HCEC 1CT (cell line): ENCODE measurements around the gene HOXB6.
A peak's percentile ranks its signal among the peaks of the same experiment; 100 is the strongest.

ENCODE experiments used
- DNase-seq: peaks from one replicate; pipeline ENCODE4 v3.0.0-alpha.2; 2017

The HOXB6 gene

DNA sequence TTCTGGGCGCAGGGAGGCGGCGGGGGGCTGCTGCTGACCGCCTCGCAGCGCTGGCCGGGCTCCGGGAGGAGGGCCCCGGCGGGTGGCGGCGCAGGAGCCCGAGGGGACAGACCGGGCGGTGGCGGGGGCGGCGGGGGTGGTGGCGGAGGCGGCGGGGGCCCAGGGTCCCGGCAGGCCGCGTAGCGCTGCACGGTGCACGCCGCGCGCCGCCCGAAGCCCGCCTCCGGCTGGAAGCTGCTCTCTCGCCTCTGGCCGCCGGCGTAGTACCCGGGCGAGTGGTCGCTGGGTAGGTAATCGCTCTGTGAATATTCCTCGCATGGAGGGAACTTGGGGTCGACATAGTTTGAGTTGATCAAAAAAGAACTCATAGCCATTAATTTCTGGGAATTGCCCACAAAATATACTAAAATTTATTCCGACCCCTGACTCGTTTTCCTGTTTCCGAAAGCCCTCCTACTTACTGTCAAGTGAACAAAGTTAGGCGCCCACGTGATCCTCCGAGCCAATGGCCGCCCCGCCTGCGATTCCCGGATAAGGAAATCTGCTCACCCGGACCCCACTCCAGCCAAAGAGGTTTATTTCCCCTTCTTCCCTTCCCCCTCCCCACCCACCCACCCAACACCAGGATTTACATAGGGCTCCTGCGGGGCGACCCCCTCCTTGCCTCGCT lies 26.7 kb downstream of the HOXB6 start, which contains the start of gene HOXB4:
TSS of gene HOXB4 (minus strand) at position 405 of the 670 bp plus-strand sequence. CDS start at position 374, 31 bp downstream.
- peak; percentile 56 for DNase-seq

GRCh38 chr17:48577330-48577945 lies 27.3 kb downstream of the HOXB6 start:
- DNase-seq: peak; percentile 78

GRCh38 chr17:48576479-48577309 lies 28.1 kb downstream of the HOXB6 start:
- peak; percentile 68 for DNase-seq

GRCh38 chr17:48575673-48576478 lies 28.9 kb downstream of the HOXB6 start:
- peak; percentile 39 for DNase-seq

- peak; percentile 54 for DNase-seq
Measured at GRCh38 chr17:48575066-48575582, 29.7 kb downstream of the HOXB6 start.

DNA sequence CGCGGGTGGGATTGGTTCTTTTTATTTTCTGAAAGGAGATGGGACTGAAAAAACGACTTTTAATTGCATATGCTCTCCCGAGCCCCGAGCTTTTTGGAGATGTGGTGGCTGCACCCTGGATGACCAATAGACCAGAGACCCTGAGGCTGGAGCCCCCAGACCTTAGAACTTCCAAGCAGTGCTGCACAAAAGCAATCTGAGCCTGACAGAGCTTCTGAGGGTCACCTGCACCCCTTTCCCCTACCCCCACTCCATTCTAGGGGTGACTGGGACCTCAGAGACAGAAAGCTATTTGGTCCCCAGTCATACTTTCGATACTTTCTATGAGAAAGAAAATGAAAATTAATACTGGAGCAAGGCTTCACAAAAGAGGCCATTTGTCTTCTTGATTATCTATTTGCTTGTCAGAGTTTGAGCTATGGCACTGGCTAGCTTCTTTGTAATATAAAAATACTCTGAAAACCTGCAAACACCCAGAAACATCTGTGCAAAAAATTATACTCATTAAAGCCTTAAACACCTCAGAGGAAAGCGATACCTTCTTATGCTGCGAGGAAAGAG lies 30.2 kb downstream of the HOXB6 start:
- no peak for DNase-seq

DNA sequence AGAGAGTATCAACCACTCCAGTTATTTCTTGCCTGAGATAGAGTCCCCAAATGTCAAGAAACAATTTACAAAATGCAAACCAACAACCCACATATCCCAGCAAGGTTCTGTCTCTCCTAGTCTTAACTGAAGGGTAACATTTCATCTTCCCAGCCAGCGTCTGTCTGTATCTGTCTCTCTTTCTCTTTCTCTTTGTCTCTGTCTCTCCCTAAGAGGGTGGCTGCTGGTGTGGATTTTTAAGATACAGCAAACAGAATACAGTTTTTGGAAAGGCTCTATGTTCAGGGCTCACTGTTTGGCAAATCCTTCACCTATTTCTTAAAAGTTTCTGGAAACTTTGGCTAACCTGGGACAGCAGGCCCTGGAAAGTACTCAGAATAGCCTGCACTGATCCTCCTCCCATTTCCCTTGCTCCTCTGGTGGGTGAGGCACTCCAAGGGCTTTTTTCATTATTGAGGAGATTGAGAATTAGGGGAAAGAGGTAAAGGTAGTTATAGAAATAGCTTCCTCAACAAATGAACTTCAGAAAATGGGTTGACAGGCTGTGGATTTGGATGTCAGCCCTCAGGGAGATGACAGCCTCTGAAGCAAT lies 32.9 kb downstream of the HOXB6 start:
- DNase-seq: no peak

- peak; percentile 57 for DNase-seq
Measured at GRCh38 chr17:48571024-48571818, 33.6 kb downstream of the HOXB6 start.

DNA sequence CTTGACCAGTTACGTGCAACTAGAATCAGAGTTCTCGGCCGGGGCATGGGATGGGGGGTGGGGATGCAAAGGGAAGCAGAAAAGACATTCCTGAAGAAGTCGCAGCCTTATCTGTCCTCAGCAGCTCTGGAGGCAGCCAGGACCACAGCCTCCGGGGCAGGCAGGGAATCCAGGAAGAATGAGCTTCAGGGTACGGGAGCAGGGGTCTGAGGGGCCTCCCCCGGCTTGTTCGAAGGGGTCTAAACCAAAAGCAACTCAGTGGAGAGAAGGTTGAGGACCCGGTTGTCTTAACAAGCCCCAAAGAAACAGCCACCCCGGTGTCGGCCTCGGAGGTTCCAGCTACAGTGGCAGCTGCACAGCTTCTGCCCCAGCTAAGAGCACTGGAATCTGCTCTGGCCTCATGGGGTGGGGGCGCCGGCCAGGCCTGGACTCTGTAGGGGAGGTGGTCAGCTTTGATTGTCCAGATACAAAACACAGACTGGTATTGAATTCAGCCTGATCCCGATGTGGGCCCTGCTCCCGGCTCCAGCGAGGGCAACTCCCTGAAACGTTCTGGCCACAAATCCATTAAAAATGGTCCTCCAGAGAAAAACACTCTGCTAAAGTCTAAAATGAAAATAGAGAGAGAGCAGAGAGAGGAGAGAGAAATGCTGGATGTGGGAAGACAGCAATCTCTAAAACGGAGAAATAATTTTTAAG lies 34.3 kb downstream of the HOXB6 start:
- no peak for DNase-seq

DNA sequence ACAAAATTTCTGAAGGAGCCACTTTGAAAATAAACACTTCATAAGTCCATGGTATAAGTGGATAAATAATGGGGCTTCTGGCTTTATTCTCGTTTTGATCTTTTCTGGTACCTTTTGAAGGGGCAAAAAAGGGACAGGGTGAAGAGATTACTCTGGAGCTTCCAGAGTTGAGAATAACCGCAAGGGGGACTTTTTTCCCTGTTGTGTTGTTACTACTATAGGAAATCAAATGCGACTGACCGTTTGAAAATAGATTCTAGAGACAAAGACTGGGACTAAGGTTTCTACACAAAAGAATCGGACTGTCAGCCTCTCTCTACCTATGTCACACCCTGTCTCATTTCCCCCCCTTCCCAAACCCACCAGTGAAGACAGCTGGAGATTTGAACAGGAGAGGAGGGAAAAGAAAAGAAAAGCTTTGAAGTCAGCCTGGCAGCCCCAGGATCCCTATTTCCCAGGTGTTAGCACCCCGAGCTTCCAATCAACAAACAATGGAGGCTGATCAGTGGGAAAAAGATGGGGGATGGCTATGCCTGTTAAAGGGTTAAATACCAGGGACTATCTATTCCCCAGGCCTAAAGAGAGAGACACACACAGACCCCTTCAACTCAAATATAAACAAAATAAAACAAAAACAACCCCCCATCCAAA lies 35.0 kb downstream of the HOXB6 start:
- DNase-seq: peak; percentile 45

DNA sequence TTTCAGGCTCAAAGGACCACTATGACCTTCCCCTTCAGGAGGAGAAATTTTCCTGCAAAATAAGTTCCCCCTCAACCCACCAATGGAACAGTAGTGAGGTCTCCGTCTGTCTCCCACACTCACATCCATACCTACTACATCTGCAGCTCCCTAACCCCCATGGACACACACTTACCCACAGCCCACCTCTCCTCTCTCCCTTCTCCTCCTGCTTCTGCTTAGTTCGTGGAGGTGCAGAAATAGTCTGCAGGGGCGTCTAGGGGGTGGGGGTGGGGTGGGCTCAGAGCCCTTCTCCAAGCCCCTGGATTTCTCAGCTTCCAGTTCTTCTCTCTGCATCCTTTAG lies 35.6 kb downstream of the HOXB6 start:
- no peak for DNase-seq

DNA sequence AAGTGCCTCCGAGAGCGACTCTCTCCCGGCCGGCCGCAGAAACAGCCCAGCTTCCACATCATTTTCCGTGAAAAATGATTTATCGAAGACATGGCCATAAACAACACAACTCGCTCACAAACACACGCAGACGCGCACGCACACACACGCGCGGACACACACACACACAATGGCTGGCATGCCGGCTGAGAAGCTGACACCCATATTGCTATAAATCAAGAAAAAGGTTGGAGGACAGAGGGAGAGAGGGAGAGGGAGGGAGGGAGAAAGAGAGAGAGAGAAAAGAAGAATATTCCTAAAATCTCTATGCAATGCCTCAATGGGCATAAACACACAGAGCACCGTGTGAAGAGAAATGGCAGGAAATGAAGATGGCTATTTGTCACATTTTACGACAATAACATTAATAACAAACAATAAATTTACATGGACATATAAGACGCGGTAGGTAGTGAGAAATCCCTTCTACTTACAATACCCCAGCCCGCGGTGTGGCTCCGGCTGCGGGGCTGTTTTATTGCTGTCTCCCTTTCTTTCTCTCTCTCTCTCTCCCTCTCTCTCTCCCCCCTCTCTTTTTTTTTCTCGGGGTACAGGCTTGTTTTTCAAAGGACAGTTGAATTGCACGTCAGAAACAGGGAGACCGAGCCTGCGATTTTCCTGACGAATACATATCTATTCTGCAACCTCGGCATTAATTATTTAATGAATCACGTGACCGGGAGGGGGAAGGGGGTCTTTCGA lies 36.1 kb downstream of the HOXB6 start:
- DNase-seq: peak; percentile 32

DNA sequence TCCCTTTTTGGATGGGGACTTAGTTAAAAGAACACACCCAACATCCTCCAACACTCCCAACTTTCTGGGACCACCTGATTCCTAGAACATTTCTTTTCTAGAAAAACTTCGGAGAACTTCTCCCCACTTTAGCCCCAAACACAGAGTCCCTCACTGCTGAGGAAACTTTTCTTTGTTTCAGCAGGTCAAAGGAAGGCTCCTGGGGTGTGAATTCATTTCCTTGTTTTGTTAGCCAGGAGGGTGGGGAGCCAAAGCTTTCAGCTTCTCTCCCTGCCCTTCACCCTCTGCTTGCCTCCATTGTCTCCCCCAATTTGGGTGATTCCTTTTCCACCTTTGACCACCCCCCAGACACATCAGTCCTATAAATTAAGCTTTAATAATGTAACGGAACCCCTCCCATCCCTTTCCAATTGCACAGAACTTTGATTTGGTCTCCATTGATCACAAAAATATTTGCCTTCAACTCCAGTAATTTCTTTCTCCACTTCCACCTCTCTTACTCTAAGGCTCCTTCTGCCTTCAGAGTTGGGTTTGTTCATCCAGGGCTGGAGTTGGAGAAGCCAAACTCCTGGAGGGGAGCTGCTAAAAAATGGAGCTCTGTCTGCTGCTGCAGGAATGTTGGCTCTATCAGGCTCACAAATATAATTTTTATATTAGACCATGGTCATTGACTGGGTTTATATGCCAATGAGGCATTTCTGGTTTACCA lies 37.0 kb downstream of the HOXB6 start:
- DNase-seq: no peak

DNA sequence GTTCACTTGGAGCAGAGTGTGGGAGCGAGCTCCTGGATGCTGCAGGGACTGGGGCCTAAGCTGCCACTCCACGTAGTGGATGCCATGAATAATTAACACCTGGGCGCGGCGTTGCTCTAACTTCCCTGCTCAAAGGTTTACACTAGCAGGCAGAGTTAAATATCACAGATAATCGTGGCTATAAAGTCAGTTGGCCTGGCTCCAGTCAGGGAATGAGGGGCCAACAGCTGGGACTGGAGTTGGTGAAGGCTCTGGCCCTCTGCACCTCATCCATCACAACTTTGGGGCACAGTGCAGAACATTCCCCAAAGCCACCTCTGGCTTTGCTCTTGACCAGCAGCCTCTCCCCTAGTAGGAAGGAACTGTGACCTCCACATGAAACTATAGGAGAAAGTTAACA lies 37.6 kb downstream of the HOXB6 start:
- DNase-seq: no peak

- no peak for DNase-seq
Measured at GRCh38 chr17:48566717-48567116, 38.1 kb downstream of the HOXB6 start.

- no peak for DNase-seq
Measured at GRCh38 chr17:48565925-48566710, 38.7 kb downstream of the HOXB6 start.

GRCh38 chr17:48565022-48565554 lies 39.7 kb downstream of the HOXB6 start:
- DNase-seq: no peak
